C4-2B (cell line): ENCODE data around the gene COL9A3.

ENCODE experiments used
- ZFX ChIP-seq: fragments of 450-650 bp; IDR thresholded peaks from 2 replicates; pipeline ENCODE4 v1.6.1; 2017
- TF ChIP-seq, protein P1 (sequence below): fragments of 450-650 bp; conservative IDR thresholded peaks from 2 replicates; pipeline ENCODE4 v1.5.1; 2017; ENCODE audit warnings: mild to moderate bottlenecking

- TF ChIP-seq, protein P1, sequence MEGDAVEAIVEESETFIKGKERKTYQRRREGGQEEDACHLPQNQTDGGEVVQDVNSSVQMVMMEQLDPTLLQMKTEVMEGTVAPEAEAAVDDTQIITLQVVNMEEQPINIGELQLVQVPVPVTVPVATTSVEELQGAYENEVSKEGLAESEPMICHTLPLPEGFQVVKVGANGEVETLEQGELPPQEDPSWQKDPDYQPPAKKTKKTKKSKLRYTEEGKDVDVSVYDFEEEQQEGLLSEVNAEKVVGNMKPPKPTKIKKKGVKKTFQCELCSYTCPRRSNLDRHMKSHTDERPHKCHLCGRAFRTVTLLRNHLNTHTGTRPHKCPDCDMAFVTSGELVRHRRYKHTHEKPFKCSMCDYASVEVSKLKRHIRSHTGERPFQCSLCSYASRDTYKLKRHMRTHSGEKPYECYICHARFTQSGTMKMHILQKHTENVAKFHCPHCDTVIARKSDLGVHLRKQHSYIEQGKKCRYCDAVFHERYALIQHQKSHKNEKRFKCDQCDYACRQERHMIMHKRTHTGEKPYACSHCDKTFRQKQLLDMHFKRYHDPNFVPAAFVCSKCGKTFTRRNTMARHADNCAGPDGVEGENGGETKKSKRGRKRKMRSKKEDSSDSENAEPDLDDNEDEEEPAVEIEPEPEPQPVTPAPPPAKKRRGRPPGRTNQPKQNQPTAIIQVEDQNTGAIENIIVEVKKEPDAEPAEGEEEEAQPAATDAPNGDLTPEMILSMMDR: no peak
- TF ChIP-seq ZFX: peak; percentile 29; the same call in 1 of the 2 replicates
These were observed 19.3 kb downstream of the COL9A3 start for GRCh38 chr20:62835931-62836861.
